ENCODE measurements around the gene NUP210. TPM values are rescaled to one million over a fixed set of nuclear protein-coding genes. Genes with fewer than 3 reads are reported as not detected.

Gene NUP210
- total and polyA plus RNA-seq, 2 of the 13 experiments (the other 11 are each of a cell fraction or from before 2014, with no cell fraction given) = 31.6 to 35.2 TPM

GRCh38 chr3:13455644-13456043, 35.5 kb upstream of the NUP210 start:
- Histone ChIP-seq H3K36me3 (replicated peaks in 1 of 2; ENCODE audit: control insufficient read depth in 1 of 2, insufficient read depth in 2 of 2, low read length in 2 of 2) (no peaks in the 10 kb centered on the region), H2AFZ (ENCODE audit: low read length) (peak overlapping the region; percentile 66), H3K4me3 (replicated peaks in 1 of 3; ENCODE audit: insufficient read depth in 1 of 3, low read depth in 2 of 3, low read length in 3 of 3) (peak overlapping the region in 1 of 3 experiments; percentile 42; a peak in 1 of 6 replicates), H3K4me1 (ENCODE audit: insufficient read depth, low read length) (peaks cover 87% of the 10 kb centered on the region), H3K27me3 (ENCODE audit: control insufficient read depth in 1 of 2, insufficient read depth in 2 of 2, low read length in 2 of 2) (no peaks in the 10 kb centered on the region), H3K79me2 (ENCODE audit: insufficient read depth, low read length) (no peaks in the 10 kb centered on the region), H4K20me1 (ENCODE audit: insufficient read depth, low read length) (no peaks in the 10 kb centered on the region), H3K27ac (ENCODE audit: extremely low read length, insufficient read depth, low read length) (peak overlapping the region; percentile 24), H3K9ac (ENCODE audit: insufficient read depth, low read depth, low read length) (no peak overlapping the region), H3K4me2 (ENCODE audit: low read depth, low read length) (peak overlapping the region; percentile 76), H3K9me3 (ENCODE audit: low read length) (no peaks in the 10 kb centered on the region)
- no TSS peak for BruUV-seq (replicated peaks)
- no peak for ATAC-seq
- DNase-seq (ENCODE audit: low spot score) = peak; percentile 34
- FAIRE-seq = no peak
- WGBS (ENCODE audit: low lambda C conversion rate) = 33% methylated on average over 6 of the region's 6 CpGs
- POLR2A ChIA-PET = interaction anchor here (1.1 to 2.0 kb wide), 4 partner anchors 7 to 29 kb away, joined by 3 to 10 read pairs (median 4); partner anchors contain the start of gene HDAC11
- TF ChIP-seq ZBTB26 (CRISPR knock-in tag; IDR thresholded peaks at IDR 0.05; ENCODE audit: borderline replicate concordance) (no peak), ERF (CRISPR knock-in tag; IDR thresholded peaks at IDR 0.05) (no peak), USF2 (IDR thresholded peaks at IDR 0.05; ENCODE audit: low read depth, low read length) (no peak; the same call in 1 of the 2 replicates), USF2 (CRISPR knock-in tag; IDR thresholded peaks at IDR 0.05; ENCODE audit: borderline replicate concordance) (peak; percentile 42; the same call in 1 of the 2 replicates), ZNF691 (CRISPR knock-in tag; IDR thresholded peaks at IDR 0.05; ENCODE audit: borderline replicate concordance, low read depth) (peak; percentile 5; the same call in 1 of the 2 replicates), SAP130 (CRISPR knock-in tag; IDR thresholded peaks at IDR 0.05; ENCODE audit: low read depth) (peak; percentile 0; the same call in 1 of the 2 replicates), SOX5 (CRISPR knock-in tag; IDR thresholded peaks at IDR 0.05; ENCODE audit: borderline replicate concordance) (0 out of 2 replicates have a peak, but pooled peaks have one; percentile 4), TFE3 (CRISPR knock-in tag; IDR thresholded peaks at IDR 0.05) (0 out of 2 replicates have a peak, but pooled peaks have one; percentile 34)
- CTCF ChIA-PET (ENCODE audit: low intra/inter-chr PET ratio, low total read pairs) = no interaction called here
- intact Hi-C loops (cut with micrococcal nuclease; ENCODE audit: unreplicated experiment) (loop anchor here (10.0 kb wide), 1 partner anchor 151 kb away; no protein-coding TSS in a partner anchor), in situ Hi-C loops (cut with HindIII; ENCODE audit: extremely low pct_ligation_motif_present, low pct_unique_long_range_greater_than_20kb) (no loop called here)

Measured in HepG2 (cell line).